ENCODE measurements around the gene MT1B.

DNA sequence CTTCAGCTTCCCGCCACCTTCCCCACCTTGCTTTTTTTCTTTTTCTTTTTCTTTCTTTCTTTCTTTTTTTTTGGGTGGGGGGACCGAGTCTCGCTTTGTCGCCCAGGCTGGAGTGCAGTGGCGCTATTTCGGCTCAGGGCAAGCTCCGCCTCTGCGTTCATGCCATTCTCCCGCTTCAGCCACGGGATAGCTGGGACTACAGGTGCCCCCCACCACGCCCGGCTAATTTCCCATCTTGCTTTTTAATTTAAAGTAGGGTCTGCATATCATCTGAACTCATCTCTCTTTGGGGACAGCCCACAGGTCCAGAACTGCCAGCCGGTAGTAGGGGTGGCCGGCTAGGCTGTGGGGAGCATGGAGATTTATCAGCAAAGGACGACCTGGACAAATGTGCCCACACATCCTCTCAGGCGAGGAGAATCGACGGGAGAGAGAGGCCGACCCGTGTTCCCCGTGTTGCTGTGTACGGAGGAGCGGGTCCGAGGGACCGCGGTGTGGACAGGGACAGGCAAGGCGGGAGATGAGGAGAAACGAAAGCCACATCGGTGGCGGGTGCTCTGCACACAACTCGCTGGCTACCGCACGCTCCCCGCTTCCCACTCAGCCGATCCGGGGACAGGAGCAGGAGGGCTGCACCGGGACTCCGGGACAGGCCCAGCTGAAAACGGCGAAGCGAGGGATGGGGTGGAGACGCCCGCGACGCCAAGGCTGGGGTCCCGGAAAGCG, 16.8 kb upstream of the MT1B start:
- TF ChIP-seq, protein P1, sequence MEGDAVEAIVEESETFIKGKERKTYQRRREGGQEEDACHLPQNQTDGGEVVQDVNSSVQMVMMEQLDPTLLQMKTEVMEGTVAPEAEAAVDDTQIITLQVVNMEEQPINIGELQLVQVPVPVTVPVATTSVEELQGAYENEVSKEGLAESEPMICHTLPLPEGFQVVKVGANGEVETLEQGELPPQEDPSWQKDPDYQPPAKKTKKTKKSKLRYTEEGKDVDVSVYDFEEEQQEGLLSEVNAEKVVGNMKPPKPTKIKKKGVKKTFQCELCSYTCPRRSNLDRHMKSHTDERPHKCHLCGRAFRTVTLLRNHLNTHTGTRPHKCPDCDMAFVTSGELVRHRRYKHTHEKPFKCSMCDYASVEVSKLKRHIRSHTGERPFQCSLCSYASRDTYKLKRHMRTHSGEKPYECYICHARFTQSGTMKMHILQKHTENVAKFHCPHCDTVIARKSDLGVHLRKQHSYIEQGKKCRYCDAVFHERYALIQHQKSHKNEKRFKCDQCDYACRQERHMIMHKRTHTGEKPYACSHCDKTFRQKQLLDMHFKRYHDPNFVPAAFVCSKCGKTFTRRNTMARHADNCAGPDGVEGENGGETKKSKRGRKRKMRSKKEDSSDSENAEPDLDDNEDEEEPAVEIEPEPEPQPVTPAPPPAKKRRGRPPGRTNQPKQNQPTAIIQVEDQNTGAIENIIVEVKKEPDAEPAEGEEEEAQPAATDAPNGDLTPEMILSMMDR (IDR thresholded peaks at IDR 0.05; ENCODE audit: insufficient read depth, low read depth, low read length) = no peak
- peak; percentile 100 for TF ChIP-seq EZH2 (IDR thresholded peaks at IDR 0.05; ENCODE audit: insufficient read depth, low read length)
